GM19023 (cell line): ENCODE measurements around the gene TMEM163.
"Not testable (repeated sequence)": the region's sequence is repeated elsewhere in the genome, so short reads cannot be mapped to it uniquely, and the experiment has no call there.

Experiments
- ATAC-seq: cut with Tn5 transposase; IDR thresholded peaks from one replicate; pipeline ENCODE4 v1.9.1; 2021; ENCODE audit warnings: mild to moderate bottlenecking, moderate library complexity; ENCODE audit not compliant: unreplicated experiment

TMEM163 gene

DNA sequence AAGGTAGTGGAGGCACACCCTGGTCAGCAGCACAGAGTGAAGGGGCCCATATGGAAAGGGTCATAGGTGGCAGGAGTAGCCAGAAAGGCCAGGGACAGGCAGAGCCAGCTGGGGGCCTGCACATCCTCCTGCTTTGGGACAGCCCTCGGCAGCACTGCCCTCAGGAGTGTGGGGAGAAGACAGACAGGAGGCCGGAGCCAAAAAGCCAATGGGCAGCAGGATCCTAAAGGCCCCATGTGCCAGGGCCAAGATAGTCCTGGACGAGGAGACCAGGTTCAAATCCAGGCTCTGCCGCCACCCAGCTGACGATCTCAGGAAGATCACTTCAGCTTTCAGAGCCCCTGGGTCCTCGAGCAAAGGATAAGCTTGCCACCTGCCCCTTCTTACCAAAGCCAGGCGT lies 220.1 kb downstream of the TMEM163 start:
- no peak for ATAC-seq

DNA sequence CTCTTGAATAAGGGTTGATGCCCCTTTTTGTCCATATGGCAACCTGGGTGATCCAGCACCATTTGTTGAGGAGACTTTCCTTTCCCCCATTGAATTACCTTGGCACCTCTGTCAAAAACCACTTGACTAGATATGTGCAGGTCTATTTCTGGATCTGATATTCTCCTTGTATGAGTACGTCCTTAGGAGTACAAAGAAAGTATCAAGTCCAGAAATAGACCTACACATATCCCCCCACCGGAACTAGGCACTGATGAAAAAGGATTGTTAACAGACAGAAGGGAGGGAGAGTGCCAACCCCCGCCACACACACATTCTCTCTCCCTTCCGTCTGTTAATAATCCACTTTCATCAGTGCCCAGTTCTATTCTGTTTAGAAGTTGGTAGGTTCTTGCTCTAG lies 225.0 kb downstream of the TMEM163 start:
- ATAC-seq: no peak

- ATAC-seq: no peak
These were observed 226.9 kb downstream of the TMEM163 start for GRCh38 chr2:134491771-134492441.

DNA sequence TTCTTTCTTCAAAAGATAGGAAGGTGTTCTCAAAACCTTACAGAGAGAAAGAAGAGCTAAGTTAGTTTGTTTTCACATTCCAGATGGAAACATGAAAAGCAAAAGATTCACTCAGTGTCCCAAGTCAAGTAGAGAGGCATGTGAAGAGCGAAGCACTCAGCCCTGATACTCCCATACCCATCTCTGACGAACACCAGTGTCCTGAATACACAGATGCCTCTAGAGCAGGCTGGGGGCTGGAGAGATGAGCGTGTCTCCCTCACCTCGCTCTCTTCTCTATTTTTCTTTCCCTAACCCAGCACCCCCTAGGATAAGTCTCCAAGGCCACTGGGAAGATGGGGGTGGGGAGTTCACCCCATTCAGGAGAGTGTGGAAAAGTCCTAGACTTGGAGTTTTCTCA lies 227.8 kb downstream of the TMEM163 start:
- ATAC-seq: no peak

DNA sequence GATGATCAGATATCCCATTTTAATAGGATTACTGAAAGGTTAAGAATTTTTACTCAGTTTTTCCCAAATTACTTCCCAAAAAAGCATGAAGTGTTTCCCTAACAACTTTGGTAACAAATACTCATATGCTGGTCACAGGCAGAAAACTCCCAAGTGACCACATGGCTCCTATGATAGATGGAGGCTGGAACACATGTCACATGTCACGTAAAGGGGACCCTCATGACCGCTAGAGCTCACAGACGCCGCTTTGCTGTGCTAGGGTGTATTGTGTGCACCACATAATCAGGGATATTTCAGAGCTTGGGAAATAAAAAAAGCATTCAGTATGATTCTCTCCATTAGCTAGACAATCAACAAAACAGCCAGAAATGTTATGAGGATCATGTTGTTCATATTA lies 228.2 kb downstream of the TMEM163 start:
- ATAC-seq: no peak

DNA sequence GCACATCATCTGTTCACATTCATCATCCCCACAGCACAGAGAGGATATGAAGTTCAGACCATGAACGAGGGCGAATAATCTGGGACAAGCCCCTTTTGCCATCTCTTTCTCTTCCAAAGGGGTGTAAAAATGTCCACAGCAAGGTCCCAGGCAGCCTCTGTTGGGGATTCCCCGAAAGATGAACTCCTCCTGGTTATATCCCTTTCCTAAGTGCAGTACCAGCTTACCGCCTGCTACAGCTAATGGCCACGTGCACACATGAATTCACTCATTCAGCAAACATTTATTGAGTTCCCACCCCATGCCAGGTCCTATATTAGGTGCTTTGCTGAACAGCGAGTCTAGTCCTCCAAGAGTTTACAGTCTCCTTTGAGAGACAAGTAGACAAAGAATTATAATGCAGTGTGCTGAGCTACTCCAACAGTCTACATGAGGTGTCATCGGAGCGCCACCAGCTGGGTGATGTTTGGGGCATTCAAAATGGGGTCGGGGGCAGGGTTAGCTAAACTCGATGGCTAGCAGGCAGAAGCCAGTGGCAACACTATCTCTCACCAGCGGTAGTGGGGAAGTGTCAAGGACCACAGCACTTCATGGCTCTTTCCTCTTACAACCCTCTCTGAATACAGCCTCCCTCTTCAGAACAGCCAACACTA lies 228.9 kb downstream of the TMEM163 start:
- ATAC-seq: no peak

GRCh38 chr2:134482766-134483340 lies 235.9 kb downstream of the TMEM163 start:
- ATAC-seq: no peak

DNA sequence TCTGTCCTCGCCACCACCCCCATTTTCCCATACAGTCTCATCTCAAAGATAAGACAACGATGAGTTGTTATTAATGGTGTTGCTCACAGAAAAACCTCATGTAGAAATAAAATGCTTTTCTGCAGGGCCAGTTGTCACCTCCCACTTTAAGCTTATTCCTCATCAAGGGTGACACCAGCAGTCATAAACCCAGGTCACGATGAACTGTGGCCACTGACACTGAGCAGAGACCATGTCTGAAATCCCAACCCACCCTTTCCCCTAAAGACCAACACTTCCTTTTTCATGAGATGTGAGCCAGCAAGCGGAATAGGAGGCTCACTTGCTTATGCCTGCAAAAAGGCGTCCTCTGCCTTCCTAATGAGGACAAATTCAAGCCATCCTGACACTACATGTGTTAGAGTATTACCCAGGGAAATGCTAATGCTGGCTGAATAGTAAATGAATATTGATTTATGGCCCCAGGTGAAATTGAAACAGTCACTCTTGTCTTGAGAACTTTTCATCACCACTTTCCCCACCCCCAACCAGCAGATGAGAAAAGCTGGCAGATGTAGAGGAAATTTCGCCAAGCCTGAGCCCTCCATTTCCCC lies 236.6 kb downstream of the TMEM163 start:
- ATAC-seq: no peak

GRCh38 chr2:134479696-134480330 lies 239.0 kb downstream of the TMEM163 start:
- no peak for ATAC-seq

DNA sequence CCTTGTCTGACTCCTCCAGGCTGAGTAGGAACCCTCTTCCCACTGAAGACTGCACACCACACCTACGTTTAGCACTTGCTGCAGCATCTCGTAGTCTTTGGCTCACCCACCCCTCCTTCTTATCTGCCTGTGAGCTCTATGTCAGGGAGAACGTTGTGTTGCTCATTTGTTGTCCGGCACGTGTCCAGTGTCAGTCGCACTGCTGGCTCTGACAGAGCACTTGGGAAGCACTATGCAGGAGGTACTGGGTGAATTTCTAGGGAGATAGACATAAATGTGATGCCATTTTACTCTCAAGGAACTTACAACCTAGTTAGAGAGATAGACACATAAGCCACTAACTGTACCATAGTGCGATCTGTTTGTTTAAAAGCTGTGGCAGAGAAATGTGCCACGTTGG lies 241.8 kb downstream of the TMEM163 start:
- ATAC-seq: not testable (repeated sequence)

DNA sequence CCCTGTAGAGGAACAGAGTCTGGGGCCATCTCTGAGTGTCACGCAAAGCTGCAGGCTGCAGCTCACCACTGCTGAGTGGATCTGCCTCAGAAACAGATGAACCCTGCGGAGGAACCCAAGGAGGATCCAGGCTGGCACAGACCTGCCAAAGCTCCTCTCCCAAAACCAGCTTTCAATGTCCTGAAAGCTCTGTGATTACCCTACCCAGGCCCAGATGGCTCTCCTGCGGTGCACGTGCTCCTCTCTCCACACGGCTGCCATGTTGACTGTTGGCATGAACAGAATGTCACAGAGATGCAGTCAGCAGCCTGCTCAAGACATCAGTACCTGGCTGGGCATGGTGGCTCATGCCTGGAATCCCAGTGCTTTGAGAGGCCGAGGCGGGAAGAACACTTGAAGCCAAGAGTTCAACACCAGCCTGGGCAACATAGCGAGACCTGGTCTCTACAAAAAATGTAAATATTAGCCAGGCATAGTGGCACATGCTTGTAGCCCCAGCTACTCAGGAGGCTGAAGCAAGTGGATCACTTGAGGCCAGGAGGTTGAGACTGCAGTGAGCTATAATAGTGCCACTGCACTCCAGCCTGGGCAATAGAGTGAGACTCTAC lies 248.1 kb downstream of the TMEM163 start:
- no peak for ATAC-seq

GRCh38 chr2:134469516-134470115 lies 249.2 kb downstream of the TMEM163 start:
- ATAC-seq: no peak

DNA sequence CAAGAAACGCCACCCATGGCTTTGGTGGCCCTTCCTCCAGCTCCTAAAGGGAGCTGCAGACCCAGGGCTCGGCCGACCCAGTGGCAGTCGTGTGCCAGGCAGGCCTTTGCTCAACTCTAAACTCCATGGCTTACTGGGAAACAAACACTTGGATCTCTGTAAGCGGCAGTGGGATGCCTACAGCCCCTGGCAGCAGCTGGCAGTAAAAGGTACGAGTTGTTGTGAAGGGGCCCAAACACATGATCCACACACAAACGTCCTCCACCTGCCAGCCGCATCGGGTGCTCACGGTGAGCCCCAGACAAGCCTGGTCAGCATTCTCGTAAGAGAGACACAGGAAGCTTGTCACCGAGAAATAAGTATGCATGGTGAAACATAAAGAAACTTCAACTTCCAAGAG lies 250.0 kb downstream of the TMEM163 start:
- ATAC-seq: no peak

DNA sequence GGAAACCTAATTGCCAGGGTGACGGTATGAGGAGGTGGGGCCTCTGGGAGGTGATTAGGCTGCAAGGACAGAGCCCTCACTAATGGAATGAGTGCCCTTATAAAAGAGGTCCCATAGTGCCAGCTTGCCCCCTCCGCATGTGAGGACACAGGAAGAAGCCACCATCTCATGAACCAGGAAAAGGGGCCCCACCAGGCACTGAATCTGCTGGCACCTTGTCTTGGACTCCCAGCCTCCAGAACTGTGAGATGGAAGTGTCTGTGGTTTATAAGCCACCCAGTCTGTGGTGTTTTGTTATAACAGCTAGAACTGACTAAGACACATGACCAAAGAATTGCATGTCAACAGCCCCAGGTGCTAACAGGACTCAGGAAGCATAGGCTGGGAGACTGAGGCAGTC lies 250.6 kb downstream of the TMEM163 start:
- ATAC-seq: no peak

DNA sequence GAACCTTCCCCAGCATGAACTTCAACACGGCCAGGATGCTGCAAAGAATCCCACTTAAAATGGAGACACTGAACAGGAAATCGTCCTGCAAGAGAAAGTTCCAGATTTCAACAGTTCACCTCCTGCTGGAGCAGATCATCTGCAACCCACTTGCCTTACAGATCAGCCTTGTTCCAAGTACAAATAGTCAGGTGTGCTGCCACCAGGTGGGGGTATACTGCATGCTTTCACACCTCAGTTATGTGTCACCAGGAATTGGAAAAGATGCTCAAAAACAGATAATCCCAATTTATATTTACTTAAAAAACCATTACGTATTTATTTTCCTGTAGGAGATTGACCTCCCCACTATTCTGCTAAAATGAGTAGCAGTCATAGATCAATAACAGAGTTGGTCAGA lies 252.7 kb downstream of the TMEM163 start:
- ATAC-seq: no peak

DNA sequence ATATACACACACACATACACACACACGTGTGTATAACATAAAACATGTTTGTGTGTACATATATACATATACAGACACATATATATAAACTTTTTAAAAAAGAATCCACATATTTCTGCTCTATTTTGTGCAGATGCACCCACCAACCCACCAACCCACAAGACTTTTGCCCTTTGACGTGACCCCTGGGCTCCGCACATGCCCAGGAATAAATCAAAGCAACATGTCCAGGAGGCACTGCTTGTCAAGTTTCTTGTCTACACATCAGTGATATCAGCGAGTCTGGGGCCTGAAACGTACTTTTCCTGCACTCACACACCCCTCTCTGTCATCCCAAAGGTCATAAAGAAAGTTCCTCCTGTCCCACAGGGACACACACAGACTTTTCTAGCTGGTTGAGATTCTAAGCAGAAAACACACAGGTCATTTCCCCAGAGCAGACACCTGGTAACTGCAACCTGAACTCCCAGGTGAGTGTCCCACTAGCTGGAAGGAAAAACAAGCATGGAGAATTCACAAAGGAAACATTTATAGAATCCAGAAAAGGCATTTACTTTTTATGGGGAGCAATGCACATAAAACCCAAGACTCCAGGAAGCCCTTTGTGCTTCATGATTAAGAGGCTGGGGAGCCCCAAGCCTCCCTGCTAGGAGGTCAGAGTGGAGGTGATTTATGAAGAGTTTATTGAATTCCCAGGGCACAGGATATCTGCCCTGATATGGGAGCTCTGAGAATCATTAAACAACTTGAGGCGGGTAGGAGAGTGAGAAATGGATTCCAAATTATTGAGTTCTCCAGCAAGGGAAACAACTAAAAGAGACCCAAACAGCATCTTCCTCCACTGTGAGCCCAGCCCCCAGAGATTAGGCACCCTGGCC lies 253.3 kb downstream of the TMEM163 start:
- no peak for ATAC-seq

DNA sequence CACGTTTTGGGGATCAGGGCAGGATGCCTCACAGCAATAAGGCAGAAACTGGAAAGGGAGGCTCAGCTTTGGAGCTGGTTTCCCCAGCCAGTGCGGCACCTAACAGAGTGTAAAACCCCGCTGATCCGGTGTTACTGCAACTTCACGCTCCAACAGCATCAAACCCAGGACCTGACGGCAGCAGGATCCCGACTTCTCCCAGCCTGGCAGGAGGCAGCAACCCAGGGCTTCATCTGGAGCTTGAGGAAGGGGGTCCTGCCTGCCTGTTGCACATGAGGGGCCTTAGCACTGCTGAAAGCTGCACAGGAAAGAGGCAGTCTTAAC lies 255.1 kb downstream of the TMEM163 start:
- no peak for ATAC-seq

DNA sequence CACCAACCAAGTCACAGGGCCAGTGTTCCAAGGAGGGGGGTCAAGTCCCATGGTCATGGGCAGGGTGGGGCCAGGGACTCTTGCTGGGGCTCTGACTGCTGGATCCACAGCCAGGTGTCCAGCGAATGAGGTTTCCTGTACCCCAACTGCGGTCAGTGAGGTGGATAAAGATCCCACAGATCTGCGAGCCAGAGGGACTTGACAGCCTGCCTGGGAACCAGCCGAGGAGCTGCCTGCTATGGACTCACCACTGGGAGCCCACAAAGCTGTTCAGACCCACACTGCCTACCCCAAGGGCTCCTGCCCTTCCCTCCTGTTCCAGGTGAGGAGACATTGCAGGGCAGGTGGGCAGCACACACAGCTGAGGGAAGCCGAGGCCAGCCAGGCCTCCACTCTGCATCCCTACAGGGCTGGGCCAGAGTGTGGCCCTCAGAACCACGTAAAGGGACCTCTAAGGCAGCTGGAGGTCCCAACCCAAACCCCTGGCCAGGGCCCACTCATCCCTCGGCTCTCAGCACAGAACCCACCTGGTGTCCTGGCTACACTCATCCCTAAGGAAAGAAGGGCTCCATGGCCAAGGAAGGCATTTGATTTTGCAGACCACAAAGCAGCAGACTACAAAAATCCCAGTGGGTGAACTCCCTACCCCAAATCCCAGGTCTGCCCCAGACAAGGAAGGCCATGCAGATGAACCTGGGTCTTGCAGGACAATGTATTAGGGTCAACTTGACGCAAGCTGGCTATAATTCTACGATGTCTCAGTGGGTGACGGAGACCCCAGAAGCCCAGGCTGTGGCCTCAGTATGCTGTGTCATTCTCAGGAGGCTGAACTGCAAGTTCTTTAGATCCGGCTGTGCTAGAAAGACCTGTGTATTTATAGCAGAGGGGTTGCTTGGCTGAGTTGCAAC lies 255.8 kb downstream of the TMEM163 start:
- no peak for ATAC-seq

- ATAC-seq: no peak
These were observed 256.5 kb downstream of the TMEM163 start for GRCh38 chr2:134462275-134462674.
